GM19463 (cell line): ENCODE results near the gene MRPL34.
"Not testable (repeated sequence)": the region's sequence is repeated elsewhere in the genome, so short reads cannot be mapped to it uniquely, and the experiment has no call there.

Experiments
- ATAC-seq: cut with Tn5 transposase; IDR thresholded peaks from one replicate; pipeline ENCODE4 v1.9.1; 2021; ENCODE audit warnings: mild to moderate bottlenecking, moderate library complexity; ENCODE audit not compliant: unreplicated experiment

The MRPL34 gene

DNA sequence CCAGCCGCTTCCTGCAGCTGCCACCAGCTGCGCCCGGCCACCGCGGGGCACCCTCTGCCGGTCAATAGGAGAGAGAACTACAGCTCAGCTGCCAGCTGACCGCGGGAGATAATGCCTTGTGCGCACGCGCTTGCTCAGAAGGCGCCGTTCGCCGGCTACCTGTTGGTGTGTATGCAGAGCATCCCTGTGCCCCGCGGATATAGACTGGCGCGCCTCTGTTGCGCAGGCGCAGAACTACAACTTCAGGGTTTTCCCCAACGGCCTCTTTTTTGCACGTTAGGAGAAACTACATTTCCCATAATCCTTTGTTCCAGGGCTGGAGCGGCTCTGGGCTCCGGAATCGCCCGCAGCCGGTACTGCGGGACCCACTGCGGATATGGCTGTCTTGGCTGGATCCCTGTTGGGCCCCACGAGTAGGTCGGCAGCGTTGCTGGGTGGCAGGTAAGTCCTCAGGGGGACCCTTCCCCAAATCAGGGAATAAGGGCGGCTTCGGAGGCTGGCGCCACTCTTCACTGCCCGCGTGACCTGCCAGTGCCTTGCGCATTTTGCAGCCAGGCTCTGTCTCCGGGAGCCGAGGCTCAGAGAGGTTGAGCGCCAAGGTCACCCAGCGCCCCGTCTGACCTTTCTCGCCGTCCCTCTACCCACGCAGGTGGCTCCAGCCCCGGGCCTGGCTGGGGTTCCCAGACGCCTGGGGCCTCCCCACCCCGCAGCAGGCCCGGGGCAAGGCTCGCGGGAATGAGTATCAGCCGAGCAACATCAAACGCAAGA is at the start of gene MRPL34:
Gene MRPL34 (plus strand): TSS at position 356 of the 768 bp plus-strand sequence. CDS start 21 bp downstream, at position 377.
- ATAC-seq, result peak; percentile 58

DNA sequence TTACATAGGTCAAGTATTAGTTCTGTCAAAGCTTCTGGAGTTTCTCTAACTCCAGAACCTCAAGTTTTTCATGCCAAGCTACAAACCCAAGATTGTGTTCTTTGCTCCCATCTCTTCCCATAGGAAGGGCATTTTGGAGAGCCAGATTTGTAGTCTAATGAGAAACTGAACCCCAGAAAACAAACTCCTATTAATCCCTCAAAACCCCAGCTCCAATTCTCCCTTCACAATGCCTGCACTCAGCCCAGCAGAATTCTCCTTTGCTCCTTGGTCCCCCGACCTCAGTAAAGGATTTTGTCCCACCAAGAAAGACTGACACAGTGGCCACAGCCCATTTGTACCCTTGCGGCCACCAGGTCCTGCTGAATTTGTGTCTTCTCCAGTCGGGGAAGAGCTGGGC is 49.5 kb upstream of the MRPL34 start:
- ATAC-seq, result no peak

DNA sequence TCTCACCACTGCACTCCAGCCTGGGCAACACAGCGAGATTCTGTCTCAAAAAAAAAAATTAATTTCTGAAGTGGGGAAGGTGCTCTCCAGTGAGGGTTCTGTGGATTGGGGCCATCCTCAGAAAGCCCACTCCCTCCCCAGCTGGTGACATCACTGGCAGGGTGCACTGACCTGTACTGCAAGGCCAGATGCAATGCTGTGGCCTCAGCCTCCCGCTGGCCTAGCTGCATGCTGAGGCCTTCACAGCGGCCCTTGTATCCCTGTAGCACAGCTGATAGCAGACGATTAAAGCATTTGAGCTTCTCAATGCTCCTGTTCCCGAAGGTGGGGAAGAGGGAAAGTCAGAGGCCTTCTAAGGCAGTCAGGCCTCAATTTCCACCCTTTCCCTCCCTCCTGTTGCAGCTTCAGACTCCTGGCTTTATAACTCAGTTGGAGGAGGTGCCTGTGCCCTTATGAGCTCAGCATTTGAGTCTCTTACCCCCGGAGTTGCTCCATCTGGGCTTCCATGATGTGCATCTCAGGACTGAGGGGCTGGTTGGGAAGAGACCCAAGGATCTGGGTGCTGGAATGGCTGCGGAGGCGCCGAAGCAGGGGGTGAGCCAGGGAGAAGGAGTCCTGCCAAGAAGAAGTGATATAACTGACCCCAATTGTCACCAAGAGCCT is 46.4 kb upstream of the MRPL34 start:
- ATAC-seq, result no peak

DNA sequence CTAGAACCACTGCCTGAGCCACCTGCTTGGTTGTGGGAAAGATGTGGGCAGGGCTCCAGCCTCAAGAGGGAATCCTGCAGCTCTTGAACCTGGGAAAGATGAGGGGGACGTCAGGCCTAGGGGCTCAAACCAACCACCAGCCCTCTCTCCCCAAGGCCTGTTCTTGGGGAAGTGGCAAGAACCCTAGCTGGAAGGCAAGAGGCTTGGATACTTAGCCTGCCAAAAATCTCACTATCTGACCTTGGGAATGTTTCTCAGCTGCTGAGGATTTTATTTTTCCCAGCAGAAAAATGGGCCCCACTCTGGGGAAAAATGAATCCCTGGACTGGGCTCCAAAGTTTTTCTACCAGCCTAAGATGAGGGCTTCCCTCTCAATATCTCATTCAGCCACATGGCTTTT is 45.7 kb upstream of the MRPL34 start:
- no peak for ATAC-seq

DNA sequence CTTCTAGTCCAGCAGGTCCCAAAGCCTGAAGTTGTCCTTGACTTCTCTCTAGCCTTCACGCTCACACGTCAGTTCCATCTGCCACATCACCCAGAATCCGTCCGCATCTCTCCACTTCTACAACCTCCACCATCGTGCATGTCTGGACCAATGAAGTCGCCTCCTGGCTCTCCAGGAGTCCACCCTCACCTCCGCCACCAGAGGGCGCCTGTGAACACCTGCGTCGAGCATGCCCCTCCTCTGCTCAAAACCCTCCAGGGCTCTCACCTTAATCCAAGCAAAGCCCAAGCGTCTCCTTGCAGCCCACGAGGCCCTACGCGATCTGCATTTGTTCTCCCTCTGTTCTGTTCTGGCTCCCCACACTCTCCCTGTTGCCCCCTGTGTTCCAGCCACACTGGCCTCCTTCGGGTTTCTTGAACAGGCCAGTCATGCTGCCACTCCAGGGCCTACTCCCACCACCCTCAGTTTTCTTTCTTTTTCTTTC is 44.8 kb upstream of the MRPL34 start:
- peak; percentile 76 for ATAC-seq

DNA sequence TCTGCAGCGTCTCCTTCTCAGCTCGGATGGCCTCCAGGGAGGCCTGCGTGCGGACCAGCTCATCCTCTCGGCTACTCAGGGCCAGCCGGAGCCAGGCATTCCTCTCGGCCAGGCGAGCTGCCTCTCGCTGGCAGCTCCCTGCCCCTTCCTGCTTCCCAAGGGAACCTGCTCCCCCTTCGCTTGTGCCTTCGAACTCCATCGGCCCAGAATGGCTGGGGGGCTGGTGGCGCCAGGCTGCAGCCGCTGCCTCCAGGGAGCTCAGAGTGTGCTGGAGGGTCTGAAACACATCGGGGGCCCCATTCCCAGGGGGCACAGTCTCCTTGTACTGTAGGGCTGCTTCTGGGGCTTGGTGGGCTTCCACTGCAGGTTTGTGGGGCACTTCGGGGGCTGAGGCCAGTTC is 43.1 kb upstream of the MRPL34 start:
- no peak for ATAC-seq

DNA sequence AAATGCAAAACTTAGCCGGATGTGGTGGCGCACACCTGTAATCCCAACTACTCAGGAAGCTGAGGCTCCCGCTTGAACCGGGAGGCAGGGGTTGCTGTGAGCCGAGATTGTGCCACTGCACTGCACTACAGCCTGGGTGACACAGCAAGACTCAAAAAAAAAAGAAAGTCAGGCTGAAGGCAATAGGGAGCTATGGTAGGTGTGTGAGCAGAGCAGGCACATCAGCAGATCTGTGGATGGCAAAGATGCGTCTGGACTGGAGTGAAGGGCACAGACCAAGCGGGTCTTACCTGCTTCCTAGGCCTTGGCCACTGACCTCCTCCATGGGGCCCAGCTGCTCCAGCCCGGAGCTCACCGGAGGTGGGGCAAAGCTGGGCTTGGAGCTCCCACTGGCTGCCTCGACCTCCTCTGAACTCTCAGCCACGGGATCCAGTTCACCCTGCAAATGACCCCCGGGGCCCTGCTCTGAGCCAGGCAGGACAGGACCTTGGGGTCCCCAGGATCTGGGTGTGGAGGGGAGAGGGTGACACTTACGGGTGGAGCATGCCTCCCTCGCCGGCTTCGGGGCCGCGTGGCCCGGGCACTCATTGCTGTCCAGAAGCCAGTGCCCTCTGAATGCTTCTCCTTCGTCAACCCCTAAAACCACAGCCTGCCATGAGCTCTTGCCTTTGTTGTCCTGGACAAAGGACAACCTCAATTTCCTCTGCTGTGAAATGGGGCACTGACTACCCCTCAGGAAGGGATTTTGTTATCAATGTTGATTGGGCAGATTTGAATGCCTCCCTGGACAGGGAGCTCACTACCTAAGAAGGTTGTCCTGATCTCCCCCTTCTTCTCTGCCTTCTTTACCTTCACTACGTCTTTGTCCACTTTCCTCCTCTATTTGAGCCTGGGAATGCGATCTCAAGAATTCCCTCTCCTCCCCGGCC is 41.7 kb upstream of the MRPL34 start:
- ATAC-seq, result no peak

DNA sequence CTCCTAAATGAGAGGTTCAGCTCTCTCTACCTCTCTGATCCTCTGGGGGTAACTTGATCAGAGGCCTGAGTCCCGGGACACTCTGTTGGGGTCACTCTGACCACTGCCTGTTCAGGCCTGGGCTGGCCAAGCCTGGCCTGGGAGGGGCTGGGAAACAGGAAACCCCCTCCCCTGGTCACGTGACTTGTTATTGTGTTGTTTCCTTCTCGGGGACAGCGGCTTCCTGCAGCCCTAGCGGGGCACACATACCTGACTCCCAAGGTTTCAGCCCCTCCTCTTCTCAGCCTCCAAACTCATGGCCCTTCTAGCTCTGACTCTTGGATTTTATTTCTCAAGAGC is 41.1 kb upstream of the MRPL34 start, which contains the start of gene USHBP1:
Gene USHBP1 (minus strand): TSS at position 105 of the 339 bp plus-strand sequence. CDS start 446 bp downstream, outside the sequence.
- no peak for ATAC-seq

DNA sequence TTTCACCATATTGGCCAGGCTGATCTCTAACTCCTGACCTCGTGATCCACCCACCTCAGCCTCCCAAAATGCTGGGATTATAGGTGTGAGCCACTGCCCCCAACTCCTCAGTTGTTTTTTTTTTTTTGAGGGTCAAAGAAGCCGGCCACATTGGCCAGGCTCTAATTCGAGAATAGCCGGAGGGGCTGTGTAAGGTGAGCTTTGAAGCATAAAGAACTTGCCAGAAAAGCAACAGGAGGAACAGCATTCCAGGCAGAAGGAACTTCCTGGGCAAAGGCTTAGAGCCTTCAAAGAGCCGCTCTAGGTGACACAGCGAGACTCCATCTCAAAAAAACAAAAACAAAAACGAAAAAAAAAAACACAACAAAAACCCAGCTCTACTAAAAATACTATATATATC is 39.6 kb upstream of the MRPL34 start:
- no peak for ATAC-seq

DNA sequence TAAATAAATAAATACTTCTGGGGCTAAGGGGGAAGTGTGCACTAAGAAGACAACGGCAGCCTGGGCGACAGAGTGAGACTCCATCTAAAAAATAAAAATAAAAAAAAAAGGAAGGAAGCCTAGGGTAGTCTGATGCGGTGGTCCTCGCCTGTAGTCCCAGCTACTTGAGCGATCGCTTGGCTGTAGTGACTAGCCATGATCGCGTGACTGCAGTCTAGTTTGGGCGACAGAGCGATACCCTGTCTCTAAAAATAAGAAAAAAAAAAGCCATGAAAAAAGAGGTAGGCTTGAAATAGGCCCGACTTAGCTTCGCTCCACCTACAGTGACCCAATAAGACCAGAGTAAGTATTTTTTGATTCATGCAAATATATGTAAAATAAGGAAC is 39.1 kb upstream of the MRPL34 start:
- peak; percentile 3 for ATAC-seq

DNA sequence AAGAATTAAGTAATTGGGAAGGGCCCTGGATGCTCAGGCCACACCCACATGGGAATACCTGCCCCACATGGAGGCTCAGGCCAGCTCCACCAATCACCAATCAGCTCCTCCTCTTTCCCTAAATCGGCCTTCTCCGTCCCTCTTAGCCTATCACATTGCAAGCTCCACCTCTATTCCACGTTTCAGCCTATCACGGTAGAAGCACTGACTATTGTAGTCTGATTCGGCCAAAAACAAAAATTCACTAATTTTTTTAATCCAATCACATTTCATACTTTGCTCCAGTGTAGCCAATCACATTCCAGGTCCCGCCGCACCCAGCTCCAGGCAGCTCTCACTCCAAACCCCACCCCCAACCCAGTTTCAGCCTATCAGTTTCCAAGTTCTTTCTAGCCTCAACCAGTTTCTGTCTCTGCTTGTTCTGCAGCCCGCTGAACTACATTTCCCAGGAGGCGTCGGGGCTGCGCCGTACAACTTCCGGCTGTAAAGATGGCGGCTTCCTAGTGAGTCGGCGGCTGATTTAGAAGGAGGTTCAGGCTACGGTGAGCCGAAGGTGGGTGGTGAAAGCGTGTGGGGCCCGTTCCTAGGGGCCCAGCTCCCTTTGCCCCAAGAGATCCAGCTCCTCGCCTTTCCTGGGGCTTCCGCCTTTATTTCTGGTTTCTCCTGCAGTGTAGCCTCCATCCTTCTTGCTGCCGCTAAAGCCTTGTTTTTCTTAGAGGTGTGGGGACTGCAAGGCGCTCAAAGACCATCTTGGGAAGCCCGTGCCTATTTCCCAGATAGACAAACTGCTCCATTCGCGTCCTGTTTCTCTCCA is 38.5 kb upstream of the MRPL34 start, which contains the start of gene BABAM1:
Gene BABAM1 (plus strand): TSS at position 469 of the 814 bp plus-strand sequence. CDS start 1,364 bp downstream, outside the sequence.
- peak; percentile 89 for ATAC-seq

DNA sequence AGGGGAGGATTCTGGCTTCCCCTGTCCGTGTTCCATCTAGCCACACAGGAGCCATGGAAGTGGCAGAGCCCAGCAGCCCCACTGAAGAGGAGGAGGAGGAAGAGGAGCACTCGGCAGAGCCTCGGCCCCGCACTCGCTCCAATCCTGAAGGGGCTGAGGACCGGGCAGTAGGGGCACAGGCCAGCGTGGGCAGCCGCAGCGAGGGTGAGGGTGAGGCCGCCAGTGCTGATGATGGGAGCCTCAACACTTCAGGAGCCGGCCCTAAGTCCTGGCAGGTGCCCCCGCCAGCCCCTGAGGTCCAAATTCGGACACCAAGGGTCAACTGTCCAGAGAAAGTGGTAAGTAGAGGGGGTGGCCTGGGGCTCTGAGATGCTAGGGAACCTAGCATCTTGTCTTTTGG is 36.9 kb upstream of the MRPL34 start:
- ATAC-seq, result no peak

DNA sequence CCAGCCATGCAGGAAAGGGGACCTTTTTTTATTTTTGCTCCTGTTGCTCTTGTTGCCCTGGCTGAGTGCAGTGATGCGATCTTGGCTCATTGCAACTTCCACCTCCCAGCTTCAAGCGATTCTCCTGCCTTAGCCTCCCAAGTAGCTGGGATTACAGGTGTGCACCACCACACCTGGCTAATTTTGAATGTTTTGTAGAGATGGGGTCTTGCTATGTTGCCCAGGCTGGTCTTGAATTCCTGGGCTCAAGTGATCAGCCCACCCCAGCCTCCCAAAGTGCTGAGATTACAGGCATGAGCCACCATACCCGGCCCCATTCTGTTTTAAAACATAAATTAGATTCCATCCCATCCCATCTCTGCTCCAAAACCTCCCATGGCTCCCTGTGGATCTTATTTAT is 30.8 kb upstream of the MRPL34 start:
- not testable (repeated sequence) for ATAC-seq

DNA sequence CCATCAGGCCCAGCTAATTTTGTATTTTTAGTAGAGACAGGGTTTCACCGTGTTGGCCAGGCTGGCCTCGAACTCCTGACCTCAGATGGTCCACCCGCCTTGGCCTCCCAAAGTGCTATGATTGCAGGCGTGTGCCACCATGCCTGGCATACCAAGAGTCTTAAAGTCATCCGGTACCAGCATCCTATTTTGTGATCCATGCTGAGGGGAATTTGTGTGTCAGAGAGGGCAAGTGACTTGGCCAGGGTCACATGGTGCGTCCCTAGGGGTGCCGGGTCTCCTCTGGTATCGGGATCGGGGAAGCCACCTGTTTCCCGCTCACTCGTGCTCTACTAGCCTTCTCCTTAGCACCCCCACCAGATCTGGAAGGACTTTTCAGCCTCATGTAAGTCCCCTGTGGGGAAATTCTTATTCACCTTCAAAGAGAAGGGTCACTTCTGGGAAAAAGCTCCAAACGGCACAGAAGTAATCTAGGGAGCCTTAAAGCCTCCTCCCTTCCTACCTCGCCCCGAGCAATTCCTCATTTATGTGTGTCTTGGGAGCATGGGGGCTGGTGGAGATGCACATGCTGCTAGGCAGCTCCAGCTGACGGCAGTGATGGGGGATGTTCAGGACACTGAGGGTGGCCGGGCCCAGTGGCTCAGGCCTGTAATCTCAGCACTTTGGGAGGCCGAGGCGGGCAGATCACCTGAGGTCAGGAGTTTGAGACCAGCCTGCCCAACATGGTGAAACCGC is 30.1 kb upstream of the MRPL34 start:
- no peak for ATAC-seq

DNA sequence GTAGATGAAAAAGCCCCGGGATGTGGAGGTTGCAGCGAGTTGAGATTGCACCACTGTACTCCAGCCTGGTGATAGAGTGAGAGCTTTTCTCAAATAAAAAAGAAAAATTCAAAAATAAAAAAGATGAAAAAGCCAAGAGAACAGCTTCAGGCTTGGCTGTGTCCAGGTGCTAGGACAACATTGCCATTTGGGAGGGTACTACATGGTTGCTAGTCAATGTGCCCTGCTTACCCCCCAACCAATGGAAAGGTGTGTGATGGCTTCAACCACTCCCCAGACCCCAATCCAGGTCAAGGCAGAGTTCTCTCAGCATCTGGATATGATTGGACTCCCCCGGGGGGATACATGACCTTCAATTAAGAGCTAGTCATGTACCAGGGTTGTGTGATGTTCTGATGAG is 26.2 kb upstream of the MRPL34 start:
- ATAC-seq, result no peak

DNA sequence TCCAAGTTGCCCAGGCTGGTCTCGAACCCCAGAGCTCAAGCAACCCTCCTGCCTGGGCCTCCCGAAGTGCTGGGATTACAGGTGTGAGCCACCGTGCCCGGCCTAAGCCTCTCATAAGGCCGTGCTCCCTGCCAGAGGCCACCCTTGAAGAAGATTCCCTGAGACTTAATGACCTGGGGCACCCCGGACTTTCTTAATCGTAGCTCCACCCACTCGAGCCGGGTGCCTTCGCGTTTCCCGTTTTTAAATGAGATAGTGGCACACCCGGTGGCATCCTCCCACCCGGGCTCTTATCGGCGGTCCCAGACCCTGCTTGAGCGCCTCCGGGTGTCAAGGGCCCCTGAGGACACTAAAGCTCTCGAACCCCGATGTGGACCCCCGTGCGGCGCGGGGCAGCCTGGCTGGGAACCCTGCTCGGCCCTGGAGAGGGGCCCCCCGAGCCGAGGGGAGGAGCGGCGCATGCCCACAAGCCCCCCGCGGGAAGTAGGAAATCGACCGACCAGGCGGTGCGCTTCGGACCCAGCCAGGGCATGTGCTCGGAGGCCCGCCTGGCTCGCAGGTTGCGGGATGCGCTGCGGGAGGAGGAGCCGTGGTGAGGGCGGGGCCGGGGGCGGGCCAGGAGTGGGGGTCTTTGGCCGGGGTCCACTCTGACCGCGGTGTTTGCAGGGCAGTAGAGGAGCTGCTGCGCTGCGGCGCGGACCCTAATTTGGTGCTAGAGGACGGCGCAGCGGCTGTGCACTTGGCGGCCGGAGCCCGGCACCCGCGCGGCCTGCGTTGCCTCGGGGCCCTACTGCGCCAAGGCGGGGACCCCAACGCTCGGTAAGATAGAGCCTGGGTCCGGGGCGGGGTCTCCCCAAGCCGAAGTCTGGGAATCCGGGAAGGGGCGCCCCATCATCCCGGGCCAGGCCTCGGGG is 24.0 kb upstream of the MRPL34 start, which contains the start of gene ANKLE1:
Gene ANKLE1 (plus strand): TSS at position 511 of the 914 bp plus-strand sequence. CDS start 20 bp downstream, at position 531.
- ATAC-seq, result no peak

DNA sequence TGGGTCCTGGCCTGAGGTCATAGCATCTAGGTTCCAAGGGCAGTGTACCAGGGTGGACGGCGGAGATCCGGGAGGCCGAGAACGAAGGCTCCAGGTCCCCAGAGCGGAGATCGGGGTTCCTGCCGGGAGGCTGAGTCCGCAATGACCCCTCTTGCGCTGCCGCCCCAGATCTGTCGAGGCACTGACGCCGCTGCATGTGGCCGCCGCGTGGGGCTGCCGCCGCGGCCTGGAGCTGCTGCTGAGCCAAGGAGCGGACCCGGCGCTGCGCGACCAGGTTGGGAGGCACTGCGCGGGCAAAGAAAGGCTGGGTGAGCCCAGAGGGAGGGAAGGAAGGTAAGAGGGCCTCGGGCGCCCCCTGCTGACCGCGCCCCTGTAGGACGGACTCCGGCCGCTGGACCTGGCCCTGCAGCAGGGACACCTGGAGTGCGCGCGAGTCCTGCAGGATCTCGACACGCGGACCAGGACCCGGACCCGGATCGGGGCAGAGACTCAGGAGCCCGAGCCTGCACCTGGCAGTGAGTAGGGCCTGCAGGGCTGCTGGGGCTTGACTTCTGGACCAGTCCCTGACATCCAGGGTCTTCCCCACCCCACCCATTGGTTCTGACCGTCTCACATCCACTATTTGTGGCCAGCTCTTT is 23.1 kb upstream of the MRPL34 start:
- peak; percentile 70 for ATAC-seq

DNA sequence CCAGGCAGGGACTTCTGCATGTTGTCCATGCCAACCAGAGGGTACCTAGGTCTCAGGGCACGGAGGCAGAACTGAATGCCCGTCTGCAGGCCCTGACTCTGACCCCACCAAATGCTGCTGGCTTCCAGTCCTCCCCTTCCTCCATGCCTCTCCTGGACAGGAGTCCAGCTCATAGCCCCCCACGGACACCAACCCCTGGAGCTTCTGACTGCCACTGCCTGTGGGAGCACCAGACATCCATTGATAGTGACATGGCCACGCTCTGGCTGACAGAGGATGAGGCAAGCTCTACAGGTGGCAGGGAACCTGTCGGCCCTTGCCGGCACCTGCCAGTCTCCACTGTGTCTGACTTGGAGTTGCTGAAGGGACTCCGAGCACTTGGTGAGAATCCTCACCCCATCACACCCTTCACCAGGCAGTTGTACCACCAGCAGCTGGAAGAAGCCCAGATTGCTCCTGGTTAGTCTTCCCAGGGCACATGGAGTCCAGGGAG is 22.1 kb upstream of the MRPL34 start:
- no peak for ATAC-seq
